PC-9 (cell line): Measurements from ENCODE around the gene COL4A1. TPM values are rescaled to one million over a fixed set of nuclear protein-coding genes. Genes with fewer than 3 reads are reported as not detected.

Source experiments
- BruUV-seq: library from RNA; stranded (reverse); fragments of 400-500 nt; replicated peaks from 2 replicates; lab custom pipeline; 2021; lab: Mats Ljungman, UMichigan
- CTCF ChIA-PET: fragments of 300-600 bp; sonication (Branson Sonifier 250); formaldehyde crosslinking; loops from one replicate; lab custom pipeline; 2022; ENCODE audit warnings: antibody characterized with exemption; lab: Charles Lee
- POLR2A ChIA-PET: fragments of 300-600 bp; sonication (Branson Sonifier 250); formaldehyde crosslinking; loops from one replicate; lab custom pipeline; 2022; ENCODE audit warnings: antibody characterized with exemption; ENCODE audit not compliant: unreplicated experiment; lab: Charles Lee
- DNase-seq, 2 experiments: peaks; one replicate each; pipeline versions ENCODE4 v3.0.0 to v3.0.0-alpha.2; 2015 to 2022; ENCODE audit warnings: mixed read lengths in 1 of 2
- H2AFZ ChIP-seq: fragments of 200-600 bp; sonication (generic); 2 replicates; pipeline ENCODE4 v1.8.1; 2017; ENCODE audit warnings: antibody characterized with exemption
- H3F3A ChIP-seq: fragments of 200-600 bp; sonication (generic); 2 replicates; pipeline ENCODE4 v1.8.1; 2017; ENCODE audit warnings: antibody characterized with exemption, mild to moderate bottlenecking, low read depth; ENCODE audit not compliant: insufficient read depth
- H3K27ac ChIP-seq: fragments of 200-600 bp; sonication (generic); 2 replicates; pipeline ENCODE4 v1.6.1; 2016; ENCODE audit warnings: mixed run types
- H3K27me3 ChIP-seq: fragments of 200-600 bp; sonication (generic); 2 replicates; pipeline ENCODE4 v1.6.1; 2016; ENCODE audit warnings: low read depth, mixed run types; ENCODE audit not compliant: insufficient read depth
- H3K36me3 ChIP-seq: fragments of 200-600 bp; sonication (generic); 2 replicates; pipeline ENCODE4 v1.6.1; 2016; ENCODE audit warnings: low read depth, mixed run types
- H3K4me1 ChIP-seq: fragments of 200-600 bp; sonication (generic); replicated peaks from 2 replicates; pipeline ENCODE4 v1.6.1; 2016; ENCODE audit warnings: mixed run types; ENCODE audit not compliant: insufficient read depth
- H3K4me2 ChIP-seq: fragments of 200-600 bp; sonication (generic); 2 replicates; pipeline ENCODE4 v1.6.1; 2017; ENCODE audit warnings: mixed run types
- H3K4me3 ChIP-seq: fragments of 200-600 bp; sonication (generic); 2 replicates; pipeline ENCODE4 v1.6.1; 2016; ENCODE audit warnings: mixed run types
- H3K79me2 ChIP-seq: fragments of 200-600 bp; sonication (generic); 2 replicates; pipeline ENCODE4 v1.6.1; 2017; ENCODE audit warnings: low read depth, mixed run types
- H3K9me2 ChIP-seq: fragments of 200-600 bp; sonication (generic); 2 replicates; pipeline ENCODE4 v1.8.1; 2017; ENCODE audit warnings: mild to moderate bottlenecking; ENCODE audit not compliant: insufficient read depth
- H3K9me3 ChIP-seq: fragments of 200-600 bp; sonication (generic); 2 replicates; pipeline ENCODE4 v1.8.1; 2016; ENCODE audit warnings: low read depth; ENCODE audit not compliant: insufficient read depth
- H4K20me1 ChIP-seq: fragments of 200-600 bp; sonication (generic); 2 replicates; pipeline ENCODE4 v1.8.1; 2017; ENCODE audit not compliant: insufficient read depth
- EZH2 ChIP-seq: fragments of 200-600 bp; sonication (generic); IDR thresholded peaks from 2 replicates; pipeline ENCODE4 v1.8.0; 2017; ENCODE audit warnings: antibody characterized with exemption, low read depth
- intact Hi-C: fragments of 100-400 bp; cut with micrococcal nuclease; formaldehyde crosslinking; loops from one replicate; pipeline ENCODE4 v1.10.0; 2022; ENCODE audit not compliant: unreplicated experiment
- total RNA-seq: library from RNA; stranded (reverse); gene quantifications from 2 replicates; pipeline ENCODE4 v1.2.3, GENCODE V29; 2021
- TF ChIP-seq, protein P1 (sequence below): fragments of 200-600 bp; sonication (generic); conservative IDR thresholded peaks from 2 replicates; pipeline ENCODE4 v1.6.1; 2017; ENCODE audit warnings: mixed run types, antibody characterized with exemption, mild to moderate bottlenecking, moderate library complexity

The COL4A1 gene
- total RNA-seq, 1 experiment from 2014 or later: 24.5 TPM

DNA sequence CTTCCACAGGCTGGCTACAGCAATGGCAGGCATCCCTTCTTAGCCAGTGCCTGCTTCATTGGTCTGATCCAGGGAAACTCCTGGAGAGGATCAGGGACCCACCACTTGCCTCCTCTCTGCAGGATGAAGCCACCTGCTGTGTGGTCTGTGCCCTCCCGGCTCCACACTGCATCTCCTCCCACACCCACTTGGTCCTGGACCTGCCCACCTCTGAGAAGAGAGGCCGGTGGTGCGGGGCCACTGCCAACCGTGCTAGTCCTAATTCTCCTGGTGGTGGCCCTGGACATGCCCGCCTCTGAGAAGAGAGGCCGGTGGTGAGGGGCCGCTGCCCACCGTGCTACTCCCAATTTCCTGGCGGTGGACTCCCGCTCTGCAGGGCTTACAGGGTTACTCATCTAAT lies 98.8 kb downstream of the COL4A1 start:
- H3K9me2 ChIP-seq: no peaks in the 10 kb centered on the region
- no peaks in the 10 kb centered on the region for H4K20me1 ChIP-seq
- H3K4me3 ChIP-seq: no peak overlapping the region
- peaks cover 18% of the 10 kb centered on the region for H3K4me1 ChIP-seq
- no peaks in the 10 kb centered on the region for H3K36me3 ChIP-seq
- no peaks in the 10 kb centered on the region for H3F3A ChIP-seq
- no peak overlapping the region for H2AFZ ChIP-seq
- CTCF ChIA-PET: no interaction called here
- no TSS peak for BruUV-seq
- no peak overlapping the region for H3K27ac ChIP-seq
- H3K4me2 ChIP-seq: no peak overlapping the region
- POLR2A ChIA-PET: no interaction called here
- no peaks in the 10 kb centered on the region for H3K79me2 ChIP-seq
- H3K27me3 ChIP-seq: no peaks in the 10 kb centered on the region
- DNase-seq: peak in 1 of 2 experiments; percentile 30
- TF ChIP-seq, protein P1, sequence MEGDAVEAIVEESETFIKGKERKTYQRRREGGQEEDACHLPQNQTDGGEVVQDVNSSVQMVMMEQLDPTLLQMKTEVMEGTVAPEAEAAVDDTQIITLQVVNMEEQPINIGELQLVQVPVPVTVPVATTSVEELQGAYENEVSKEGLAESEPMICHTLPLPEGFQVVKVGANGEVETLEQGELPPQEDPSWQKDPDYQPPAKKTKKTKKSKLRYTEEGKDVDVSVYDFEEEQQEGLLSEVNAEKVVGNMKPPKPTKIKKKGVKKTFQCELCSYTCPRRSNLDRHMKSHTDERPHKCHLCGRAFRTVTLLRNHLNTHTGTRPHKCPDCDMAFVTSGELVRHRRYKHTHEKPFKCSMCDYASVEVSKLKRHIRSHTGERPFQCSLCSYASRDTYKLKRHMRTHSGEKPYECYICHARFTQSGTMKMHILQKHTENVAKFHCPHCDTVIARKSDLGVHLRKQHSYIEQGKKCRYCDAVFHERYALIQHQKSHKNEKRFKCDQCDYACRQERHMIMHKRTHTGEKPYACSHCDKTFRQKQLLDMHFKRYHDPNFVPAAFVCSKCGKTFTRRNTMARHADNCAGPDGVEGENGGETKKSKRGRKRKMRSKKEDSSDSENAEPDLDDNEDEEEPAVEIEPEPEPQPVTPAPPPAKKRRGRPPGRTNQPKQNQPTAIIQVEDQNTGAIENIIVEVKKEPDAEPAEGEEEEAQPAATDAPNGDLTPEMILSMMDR: no peak
- TF ChIP-seq EZH2: no peak
- intact Hi-C loops: no loop called here
- H3K9me3 ChIP-seq: no peaks in the 10 kb centered on the region

DNA sequence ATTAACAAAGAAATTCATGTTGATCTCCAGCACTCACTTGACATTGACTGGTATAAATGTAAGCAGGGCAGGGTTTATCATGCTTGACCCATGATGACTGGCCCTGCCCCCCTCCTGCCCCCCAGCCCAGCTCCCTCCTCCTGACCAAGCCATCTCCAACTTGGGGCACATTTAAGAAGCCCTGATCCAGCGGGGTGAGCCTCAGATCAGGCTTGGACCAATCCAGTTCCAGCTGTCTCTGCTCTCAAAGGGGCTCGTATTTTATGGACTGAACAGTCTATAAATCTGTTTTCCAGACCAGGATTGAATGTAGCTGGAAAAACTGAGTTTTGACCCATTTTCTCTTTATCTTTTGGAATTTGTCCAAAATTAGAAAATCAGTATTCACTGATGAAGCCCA lies 100.0 kb downstream of the COL4A1 start:
- intact Hi-C loops: no loop called here
- no peaks in the 10 kb centered on the region for H3K36me3 ChIP-seq

DNA sequence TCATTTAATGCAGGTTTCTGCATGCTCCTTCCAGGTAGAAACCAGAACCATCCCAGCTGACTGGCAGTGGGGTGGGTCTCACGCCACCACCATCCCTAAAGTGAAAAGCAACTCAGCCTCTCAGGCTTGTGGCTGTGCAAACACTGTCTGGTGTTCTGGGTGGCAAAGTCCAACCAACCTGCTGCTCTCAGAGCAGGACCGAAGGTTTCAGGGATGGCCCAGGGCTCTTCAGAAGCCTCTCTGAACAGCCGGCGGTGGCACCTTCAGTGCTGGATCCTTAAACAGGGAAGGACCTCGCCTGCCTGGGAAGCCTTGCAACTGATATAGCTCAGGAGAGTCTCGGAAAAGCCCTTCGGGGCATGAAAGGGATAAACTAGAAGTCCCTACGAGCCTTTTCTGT lies 100.8 kb downstream of the COL4A1 start:
- H2AFZ ChIP-seq: no peak overlapping the region
- no peaks in the 10 kb centered on the region for H4K20me1 ChIP-seq
- ChIA-PET POLR2A (no interaction called here), CTCF (no interaction called here)
- H3K9me2 ChIP-seq: no peaks in the 10 kb centered on the region
- TF ChIP-seq EZH2: no peak
- no TSS peak for BruUV-seq
- H3K4me1 ChIP-seq: peaks cover 18% of the 10 kb centered on the region
- no peak overlapping the region for H3K4me2 ChIP-seq
- DNase-seq: peak in 1 of 2 experiments; percentile 29
- no peak overlapping the region for H3K27ac ChIP-seq
- H3K36me3 ChIP-seq: no peaks in the 10 kb centered on the region
- no peaks in the 10 kb centered on the region for H3K9me3 ChIP-seq
- no peaks in the 10 kb centered on the region for H3K79me2 ChIP-seq
- H3K4me3 ChIP-seq: no peak overlapping the region
- intact Hi-C loops: no loop called here
- no peaks in the 10 kb centered on the region for H3K27me3 ChIP-seq
- no peaks in the 10 kb centered on the region for H3F3A ChIP-seq

More for the DNA sequence above, 100.0 kb downstream of the COL4A1 start:
- POLR2A ChIA-PET: no interaction called here
- no peak overlapping the region for H3K4me2 ChIP-seq
- no peaks in the 10 kb centered on the region for H3K9me3 ChIP-seq
- H3K4me1 ChIP-seq: peaks cover 18% of the 10 kb centered on the region
- CTCF ChIA-PET: no interaction called here
- H3K4me3 ChIP-seq: no peak overlapping the region
- no peak overlapping the region for H2AFZ ChIP-seq
- H3F3A ChIP-seq: no peaks in the 10 kb centered on the region
- H3K9me2 ChIP-seq: no peaks in the 10 kb centered on the region
- no peak for DNase-seq
- no peaks in the 10 kb centered on the region for H3K79me2 ChIP-seq
- TF ChIP-seq, protein P1: no peak
- TF ChIP-seq EZH2: no peak
- BruUV-seq: no TSS peak
- no peaks in the 10 kb centered on the region for H3K27me3 ChIP-seq
- no peak overlapping the region for H3K27ac ChIP-seq
- no peaks in the 10 kb centered on the region for H4K20me1 ChIP-seq

DNA sequence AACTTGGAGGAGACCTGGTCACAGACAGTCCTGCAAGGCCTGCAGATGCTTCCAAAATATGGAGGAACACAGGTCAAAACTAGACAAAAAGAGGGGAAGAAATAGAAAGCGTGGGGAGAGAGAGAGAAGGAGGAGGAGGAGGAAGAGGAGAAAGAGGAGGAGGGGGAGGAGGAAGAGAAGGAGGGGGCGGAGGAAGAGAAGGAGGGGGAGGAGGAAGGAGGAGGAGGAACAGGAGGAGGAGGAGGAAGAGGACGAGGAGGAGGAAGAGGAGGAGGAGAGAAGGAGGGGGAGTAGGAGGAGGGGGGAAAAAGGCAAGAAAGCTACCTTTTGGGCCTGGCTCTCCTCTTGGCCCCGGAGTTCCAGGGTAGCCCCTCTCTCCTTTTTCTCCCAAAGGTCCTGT lies 105.8 kb downstream of the COL4A1 start:
- Histone ChIP-seq H3K27ac (no peak overlapping the region), H3K27me3 (no peaks in the 10 kb centered on the region), H3K36me3 (no peaks in the 10 kb centered on the region), H3K4me2 (no peak overlapping the region), H2AFZ (no peak overlapping the region), H3K79me2 (no peaks in the 10 kb centered on the region), H3K4me3 (no peak overlapping the region), H3K9me2 (no peaks in the 10 kb centered on the region), H3F3A (no peaks in the 10 kb centered on the region), H3K9me3 (no peaks in the 10 kb centered on the region), H4K20me1 (no peaks in the 10 kb centered on the region), H3K4me1 (no peaks in the 10 kb centered on the region)
- POLR2A ChIA-PET: no interaction called here
- BruUV-seq: no TSS peak
- CTCF ChIA-PET: no interaction called here
- TF ChIP-seq, protein P1: no peak
- TF ChIP-seq EZH2: no peak
- intact Hi-C loops: no loop called here
- DNase-seq: no peak
